ENCODE results near the gene RBM15. TPM values are rescaled to one million over a fixed set of nuclear protein-coding genes. Genes with fewer than 3 reads are reported as not detected.

The RBM15 gene
- total and polyA plus RNA-seq, 2 of the 13 experiments (the other 11 are each of a cell fraction or from before 2014, with no cell fraction given): 13.5 to 36.4 TPM

DNA sequence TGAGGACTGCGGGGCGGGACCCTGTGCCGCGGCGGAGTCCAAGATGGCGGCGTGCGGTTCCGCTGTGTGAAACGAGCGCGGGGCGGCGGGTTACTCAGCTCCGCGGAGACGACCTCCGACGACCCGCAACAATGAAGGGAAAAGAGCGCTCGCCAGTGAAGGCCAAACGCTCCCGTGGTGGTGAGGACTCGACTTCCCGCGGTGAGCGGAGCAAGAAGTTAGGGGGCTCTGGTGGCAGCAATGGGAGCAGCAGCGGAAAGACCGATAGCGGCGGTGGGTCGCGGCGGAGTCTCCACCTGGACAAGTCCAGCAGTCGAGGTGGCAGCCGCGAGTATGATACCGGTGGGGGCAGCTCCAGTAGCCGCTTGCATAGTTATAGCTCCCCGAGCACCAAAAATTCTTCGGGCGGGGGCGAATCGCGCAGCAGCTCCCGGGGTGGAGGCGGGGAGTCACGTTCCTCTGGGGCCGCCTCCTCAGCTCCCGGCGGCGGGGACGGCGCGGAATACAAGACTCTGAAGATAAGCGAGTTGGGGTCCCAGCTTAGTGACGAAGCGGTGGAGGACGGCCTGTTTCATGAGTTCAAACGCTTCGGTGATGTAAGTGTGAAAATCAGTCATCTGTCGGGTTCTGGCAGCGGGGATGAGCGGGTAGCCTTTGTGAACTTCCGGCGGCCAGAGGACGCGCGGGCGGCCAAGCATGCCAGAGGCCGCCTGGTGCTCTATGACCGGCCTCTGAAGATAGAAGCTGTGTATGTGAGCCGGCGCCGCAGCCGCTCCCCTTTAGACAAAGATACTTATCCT, 430 bp downstream of the RBM15 start (continued):
- TF ChIP-seq, protein P1, sequence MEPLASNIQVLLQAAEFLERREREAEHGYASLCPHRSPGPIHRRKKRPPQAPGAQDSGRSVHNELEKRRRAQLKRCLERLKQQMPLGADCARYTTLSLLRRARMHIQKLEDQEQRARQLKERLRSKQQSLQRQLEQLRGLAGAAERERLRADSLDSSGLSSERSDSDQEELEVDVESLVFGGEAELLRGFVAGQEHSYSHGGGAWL (CRISPR knock-in tag; IDR thresholded peaks at IDR 0.05): peak; percentile 62
- TF ChIP-seq, protein P2, sequence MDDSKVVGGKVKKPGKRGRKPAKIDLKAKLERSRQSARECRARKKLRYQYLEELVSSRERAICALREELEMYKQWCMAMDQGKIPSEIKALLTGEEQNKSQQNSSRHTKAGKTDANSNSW (CRISPR knock-in tag; IDR thresholded peaks at IDR 0.05; ENCODE audit: borderline replicate concordance): no peak
- TF ChIP-seq ZNF207 (IDR thresholded peaks at IDR 0.05; ENCODE audit: borderline replicate concordance): no peak
- TF ChIP-seq, protein P3, sequence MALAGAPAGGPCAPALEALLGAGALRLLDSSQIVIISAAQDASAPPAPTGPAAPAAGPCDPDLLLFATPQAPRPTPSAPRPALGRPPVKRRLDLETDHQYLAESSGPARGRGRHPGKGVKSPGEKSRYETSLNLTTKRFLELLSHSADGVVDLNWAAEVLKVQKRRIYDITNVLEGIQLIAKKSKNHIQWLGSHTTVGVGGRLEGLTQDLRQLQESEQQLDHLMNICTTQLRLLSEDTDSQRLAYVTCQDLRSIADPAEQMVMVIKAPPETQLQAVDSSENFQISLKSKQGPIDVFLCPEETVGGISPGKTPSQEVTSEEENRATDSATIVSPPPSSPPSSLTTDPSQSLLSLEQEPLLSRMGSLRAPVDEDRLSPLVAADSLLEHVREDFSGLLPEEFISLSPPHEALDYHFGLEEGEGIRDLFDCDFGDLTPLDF (CRISPR knock-in tag; IDR thresholded peaks at IDR 0.05): 0 out of 2 replicates have a peak, but pooled peaks have one; percentile 13
- 0 out of 2 replicates have a peak, but pooled peaks have one; percentile 63 for TF ChIP-seq SRY (CRISPR knock-in tag; IDR thresholded peaks at IDR 0.05)
- no peak for TF ChIP-seq FOXM1 (CRISPR knock-in tag; IDR thresholded peaks at IDR 0.05)
- no peak for TF ChIP-seq ZBTB21 (CRISPR knock-in tag; IDR thresholded peaks at IDR 0.05)
- TF ChIP-seq ZNF335 (CRISPR knock-in tag; IDR thresholded peaks at IDR 0.05): no peak
- TF ChIP-seq, protein P4, sequence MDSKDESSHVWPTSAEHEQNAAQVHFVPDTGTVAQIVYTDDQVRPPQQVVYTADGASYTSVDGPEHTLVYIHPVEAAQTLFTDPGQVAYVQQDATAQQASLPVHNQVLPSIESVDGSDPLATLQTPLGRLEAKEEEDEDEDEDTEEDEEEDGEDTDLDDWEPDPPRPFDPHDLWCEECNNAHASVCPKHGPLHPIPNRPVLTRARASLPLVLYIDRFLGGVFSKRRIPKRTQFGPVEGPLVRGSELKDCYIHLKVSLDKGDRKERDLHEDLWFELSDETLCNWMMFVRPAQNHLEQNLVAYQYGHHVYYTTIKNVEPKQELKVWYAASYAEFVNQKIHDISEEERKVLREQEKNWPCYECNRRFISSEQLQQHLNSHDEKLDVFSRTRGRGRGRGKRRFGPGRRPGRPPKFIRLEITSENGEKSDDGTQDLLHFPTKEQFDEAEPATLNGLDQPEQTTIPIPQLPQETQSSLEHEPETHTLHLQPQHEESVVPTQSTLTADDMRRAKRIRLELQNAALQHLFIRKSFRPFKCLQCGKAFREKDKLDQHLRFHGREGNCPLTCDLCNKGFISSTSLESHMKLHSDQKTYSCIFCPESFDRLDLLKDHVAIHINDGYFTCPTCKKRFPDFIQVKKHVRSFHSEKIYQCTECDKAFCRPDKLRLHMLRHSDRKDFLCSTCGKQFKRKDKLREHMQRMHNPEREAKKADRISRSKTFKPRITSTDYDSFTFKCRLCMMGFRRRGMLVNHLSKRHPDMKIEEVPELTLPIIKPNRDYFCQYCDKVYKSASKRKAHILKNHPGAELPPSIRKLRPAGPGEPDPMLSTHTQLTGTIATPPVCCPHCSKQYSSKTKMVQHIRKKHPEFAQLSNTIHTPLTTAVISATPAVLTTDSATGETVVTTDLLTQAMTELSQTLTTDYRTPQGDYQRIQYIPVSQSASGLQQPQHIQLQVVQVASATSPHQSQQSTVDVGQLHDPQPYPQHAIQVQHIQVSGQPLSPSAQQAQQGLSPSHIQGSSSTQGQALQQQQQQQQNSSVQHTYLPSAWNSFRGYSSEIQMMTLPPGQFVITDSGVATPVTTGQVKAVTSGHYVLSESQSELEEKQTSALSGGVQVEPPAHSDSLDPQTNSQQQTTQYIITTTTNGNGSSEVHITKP (CRISPR knock-in tag; IDR thresholded peaks at IDR 0.05; ENCODE audit: low read depth): no peak
- TF ChIP-seq ZNF570 (CRISPR knock-in tag; IDR thresholded peaks at IDR 0.05; ENCODE audit: borderline replicate concordance): no peak
- no peak for TF ChIP-seq ZNF773 (CRISPR knock-in tag; IDR thresholded peaks at IDR 0.05; ENCODE audit: borderline replicate concordance)
- TF ChIP-seq, protein P5, sequence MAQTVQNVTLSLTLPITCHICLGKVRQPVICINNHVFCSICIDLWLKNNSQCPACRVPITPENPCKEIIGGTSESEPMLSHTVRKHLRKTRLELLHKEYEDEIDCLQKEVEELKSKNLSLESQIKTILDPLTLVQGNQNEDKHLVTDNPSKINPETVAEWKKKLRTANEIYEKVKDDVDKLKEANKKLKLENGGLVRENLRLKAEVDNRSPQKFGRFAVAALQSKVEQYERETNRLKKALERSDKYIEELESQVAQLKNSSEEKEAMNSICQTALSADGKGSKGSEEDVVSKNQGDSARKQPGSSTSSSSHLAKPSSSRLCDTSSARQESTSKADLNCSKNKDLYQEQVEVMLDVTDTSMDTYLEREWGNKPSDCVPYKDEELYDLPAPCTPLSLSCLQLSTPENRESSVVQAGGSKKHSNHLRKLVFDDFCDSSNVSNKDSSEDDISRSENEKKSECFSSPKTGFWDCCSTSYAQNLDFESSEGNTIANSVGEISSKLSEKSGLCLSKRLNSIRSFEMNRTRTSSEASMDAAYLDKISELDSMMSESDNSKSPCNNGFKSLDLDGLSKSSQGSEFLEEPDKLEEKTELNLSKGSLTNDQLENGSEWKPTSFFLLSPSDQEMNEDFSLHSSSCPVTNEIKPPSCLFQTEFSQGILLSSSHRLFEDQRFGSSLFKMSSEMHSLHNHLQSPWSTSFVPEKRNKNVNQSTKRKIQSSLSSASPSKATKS (CRISPR knock-in tag; IDR thresholded peaks at IDR 0.05): peak; percentile 55; the same call in 1 of the 2 replicates
- no peak for TF ChIP-seq JUN (CRISPR knock-in tag; IDR thresholded peaks at IDR 0.05)
- TF ChIP-seq, protein P6, sequence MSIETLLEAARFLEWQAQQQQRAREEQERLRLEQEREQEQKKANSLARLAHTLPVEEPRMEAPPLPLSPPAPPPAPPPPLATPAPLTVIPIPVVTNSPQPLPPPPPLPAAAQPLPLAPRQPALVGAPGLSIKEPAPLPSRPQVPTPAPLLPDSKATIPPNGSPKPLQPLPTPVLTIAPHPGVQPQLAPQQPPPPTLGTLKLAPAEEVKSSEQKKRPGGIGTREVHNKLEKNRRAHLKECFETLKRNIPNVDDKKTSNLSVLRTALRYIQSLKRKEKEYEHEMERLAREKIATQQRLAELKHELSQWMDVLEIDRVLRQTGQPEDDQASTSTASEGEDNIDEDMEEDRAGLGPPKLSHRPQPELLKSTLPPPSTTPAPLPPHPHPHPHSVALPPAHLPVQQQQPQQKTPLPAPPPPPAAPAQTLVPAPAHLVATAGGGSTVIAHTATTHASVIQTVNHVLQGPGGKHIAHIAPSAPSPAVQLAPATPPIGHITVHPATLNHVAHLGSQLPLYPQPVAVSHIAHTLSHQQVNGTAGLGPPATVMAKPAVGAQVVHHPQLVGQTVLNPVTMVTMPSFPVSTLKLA (IDR thresholded peaks at IDR 0.05): no peak
- TF ChIP-seq IRX3 (CRISPR knock-in tag; IDR thresholded peaks at IDR 0.05; ENCODE audit: borderline replicate concordance, low read depth): no peak
- no peak for TF ChIP-seq DNMT1 (CRISPR knock-in tag; IDR thresholded peaks at IDR 0.05)
- 0 out of 2 replicates have a peak, but pooled peaks have one; percentile 63 for TF ChIP-seq ZNF333 (CRISPR knock-in tag; IDR thresholded peaks at IDR 0.05; ENCODE audit: borderline replicate concordance)
- TF ChIP-seq SMAD3 (CRISPR knock-in tag; IDR thresholded peaks at IDR 0.05): no peak
- no peak for TF ChIP-seq MEIS2 (CRISPR knock-in tag; IDR thresholded peaks at IDR 0.05)

All from HepG2 (cell line).